OCI-LY1 (cell line): ENCODE measurements around the gene PTBP2.

Experiments
- H2AFZ ChIP-seq: fragments of 200-600 bp; sonication (generic), shearing (Covaris generic); 2 replicates; pipeline ENCODE4 v1.6.0; 2014; ENCODE audit warnings: antibody characterized with exemption, mild to moderate bottlenecking, low read length
- H3F3A ChIP-seq: fragments of 200-600 bp; sonication (generic), shearing (Covaris generic); 2 replicates; pipeline ENCODE4 v1.6.0; 2014; ENCODE audit warnings: mild to moderate bottlenecking, antibody characterized with exemption, low read length, moderate library complexity; ENCODE audit not compliant: insufficient read depth
- H3K27ac ChIP-seq: fragments of 200-600 bp; sonication (generic); 2 replicates; pipeline ENCODE4 v1.5.1; 2014; ENCODE audit warnings: low read length, mixed run types, mild to moderate bottlenecking, low read depth; ENCODE audit not compliant: poor library complexity, severe bottlenecking
- H3K27me3 ChIP-seq: fragments of 200-600 bp; sonication (generic); 2 replicates; pipeline ENCODE4 v1.6.0; 2014; ENCODE audit warnings: antibody characterized with exemption, mild to moderate bottlenecking, low read length, moderate library complexity; ENCODE audit not compliant: insufficient read depth
- H3K36me3 ChIP-seq: fragments of 200-600 bp; sonication (generic); 2 replicates; pipeline ENCODE4 v1.6.1; 2014; ENCODE audit warnings: mild to moderate bottlenecking, antibody characterized with exemption, low read length, moderate library complexity, mixed read lengths; ENCODE audit not compliant: insufficient read depth
- H3K4me1 ChIP-seq: fragments of 200-600 bp; sonication (generic); 2 replicates; pipeline ENCODE4 v1.5.1; 2014; ENCODE audit warnings: mild to moderate bottlenecking, low read length, moderate library complexity; ENCODE audit not compliant: insufficient read depth, severe bottlenecking
- H3K4me2 ChIP-seq: fragments of 200-600 bp; sonication (generic), shearing (Covaris generic); 2 replicates; pipeline ENCODE4 v1.6.1; 2014; ENCODE audit warnings: low read length
- H3K4me3 ChIP-seq: fragments of 200-600 bp; sonication (generic); 2 replicates; pipeline ENCODE4 v1.5.1; 2014; ENCODE audit warnings: low read length, low read depth, mild to moderate bottlenecking, mixed read lengths; ENCODE audit not compliant: poor library complexity, severe bottlenecking
- H3K79me2 ChIP-seq: fragments of 200-600 bp; shearing (Covaris generic); 2 replicates; pipeline ENCODE4 v1.6.1; 2016; ENCODE audit warnings: mixed run types, low read length, mixed read lengths; ENCODE audit not compliant: insufficient read depth
- H3K9ac ChIP-seq: fragments of 200-600 bp; sonication (generic), shearing (Covaris generic); 2 replicates; pipeline ENCODE4 v1.6.1; 2014; ENCODE audit warnings: mild to moderate bottlenecking, low read length, mixed read lengths
- H3K9me2 ChIP-seq: fragments of 200-600 bp; sonication (generic), shearing (Covaris generic); 2 replicates; pipeline ENCODE4 v1.6.1; 2014; ENCODE audit warnings: low read depth, mild to moderate bottlenecking, low read length, mixed read lengths
- H3K9me3 ChIP-seq: fragments of 200-600 bp; shearing (Covaris generic); 2 replicates; pipeline ENCODE4 v1.6.1; 2014; ENCODE audit warnings: low read length, mixed read lengths
- H4K20me1 ChIP-seq: fragments of 200-600 bp; sonication (generic), shearing (Covaris generic); 2 replicates; pipeline ENCODE4 v1.6.0; 2016; ENCODE audit warnings: mild to moderate bottlenecking, low read length; ENCODE audit not compliant: insufficient read depth
- EZH2 ChIP-seq: fragments of 200-600 bp; sonication (generic), shearing (Covaris generic); IDR thresholded peaks from 2 replicates; pipeline ENCODE4 v1.8.0; 2017; ENCODE audit warnings: borderline replicate concordance, mixed run types, mild to moderate bottlenecking, antibody characterized with exemption, low read length, moderate library complexity, mixed read lengths
- TF ChIP-seq, protein P1 (sequence below): fragments of 200-600 bp; sonication (generic), shearing (Covaris generic); IDR thresholded peaks from 2 replicates; pipeline ENCODE4 v1.5.1; 2017; ENCODE audit warnings: mild to moderate bottlenecking, antibody characterized with exemption, low read length, moderate library complexity, mixed read lengths

The PTBP2 gene

GRCh38 chr1:96771847-96772246 is 50.3 kb downstream of the PTBP2 start:
- H3K4me2 ChIP-seq: no peak overlapping the region
- no peaks in the 10 kb centered on the region for H3K9me3 ChIP-seq
- no peak overlapping the region for H3K4me3 ChIP-seq
- no peak overlapping the region for H2AFZ ChIP-seq
- H3K4me1 ChIP-seq: no peaks in the 10 kb centered on the region
- TF ChIP-seq, protein P1, sequence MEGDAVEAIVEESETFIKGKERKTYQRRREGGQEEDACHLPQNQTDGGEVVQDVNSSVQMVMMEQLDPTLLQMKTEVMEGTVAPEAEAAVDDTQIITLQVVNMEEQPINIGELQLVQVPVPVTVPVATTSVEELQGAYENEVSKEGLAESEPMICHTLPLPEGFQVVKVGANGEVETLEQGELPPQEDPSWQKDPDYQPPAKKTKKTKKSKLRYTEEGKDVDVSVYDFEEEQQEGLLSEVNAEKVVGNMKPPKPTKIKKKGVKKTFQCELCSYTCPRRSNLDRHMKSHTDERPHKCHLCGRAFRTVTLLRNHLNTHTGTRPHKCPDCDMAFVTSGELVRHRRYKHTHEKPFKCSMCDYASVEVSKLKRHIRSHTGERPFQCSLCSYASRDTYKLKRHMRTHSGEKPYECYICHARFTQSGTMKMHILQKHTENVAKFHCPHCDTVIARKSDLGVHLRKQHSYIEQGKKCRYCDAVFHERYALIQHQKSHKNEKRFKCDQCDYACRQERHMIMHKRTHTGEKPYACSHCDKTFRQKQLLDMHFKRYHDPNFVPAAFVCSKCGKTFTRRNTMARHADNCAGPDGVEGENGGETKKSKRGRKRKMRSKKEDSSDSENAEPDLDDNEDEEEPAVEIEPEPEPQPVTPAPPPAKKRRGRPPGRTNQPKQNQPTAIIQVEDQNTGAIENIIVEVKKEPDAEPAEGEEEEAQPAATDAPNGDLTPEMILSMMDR: no peak
- no peak for TF ChIP-seq EZH2
- no peaks in the 10 kb centered on the region for H4K20me1 ChIP-seq
- H3K27ac ChIP-seq: no peak overlapping the region
- no peaks in the 10 kb centered on the region for H3F3A ChIP-seq
- H3K79me2 ChIP-seq: peaks cover 4% of the 10 kb centered on the region; the same call in 1 of the 2 replicates
- H3K9me2 ChIP-seq: no peaks in the 10 kb centered on the region
- peaks cover 60% of the 10 kb centered on the region for H3K36me3 ChIP-seq
- H3K27me3 ChIP-seq: no peaks in the 10 kb centered on the region
- H3K9ac ChIP-seq: no peak overlapping the region

DNA sequence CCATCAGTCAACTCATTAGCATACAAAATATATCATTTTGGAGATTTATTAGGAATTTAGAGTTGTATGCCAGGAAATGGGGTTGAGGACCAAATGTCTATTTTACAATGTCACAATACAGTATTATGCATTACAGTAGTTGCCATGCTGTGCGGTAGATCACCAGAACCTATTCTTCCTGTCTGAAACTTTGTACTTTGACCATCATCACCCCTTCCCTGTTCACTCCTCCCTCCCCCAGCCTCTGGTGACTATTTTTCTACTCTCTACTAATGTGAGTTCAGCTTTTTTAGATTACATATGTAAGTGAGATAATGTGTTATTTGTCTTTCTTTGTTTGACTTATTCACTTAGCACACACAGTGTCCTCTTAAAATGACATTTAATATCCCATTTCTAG is 50.8 kb downstream of the PTBP2 start:
- Histone ChIP-seq H2AFZ (no peak overlapping the region), H3F3A (no peaks in the 10 kb centered on the region), H3K9ac (no peak overlapping the region), H3K27me3 (no peaks in the 10 kb centered on the region), H3K4me3 (no peak overlapping the region), H3K27ac (no peak overlapping the region), H3K9me2 (no peaks in the 10 kb centered on the region), H3K36me3 (peaks cover 60% of the 10 kb centered on the region), H3K79me2 (0 out of 2 replicates have a peak, but pooled peaks cover 4% of the 10 kb centered on the region), H3K9me3 (no peaks in the 10 kb centered on the region), H3K4me2 (no peak overlapping the region), H3K4me1 (no peaks in the 10 kb centered on the region), H4K20me1 (no peaks in the 10 kb centered on the region)
- no peak for TF ChIP-seq EZH2
- TF ChIP-seq, protein P1: no peak

- Histone ChIP-seq H3K4me2 (no peak overlapping the region), H3K9ac (no peak overlapping the region), H2AFZ (no peak overlapping the region), H3K9me3 (no peaks in the 10 kb centered on the region), H3K36me3 (peaks cover 58% of the 10 kb centered on the region), H3F3A (no peaks in the 10 kb centered on the region), H3K4me1 (no peaks in the 10 kb centered on the region), H3K27ac (no peak overlapping the region), H3K27me3 (no peaks in the 10 kb centered on the region), H4K20me1 (no peaks in the 10 kb centered on the region), H3K9me2 (no peaks in the 10 kb centered on the region), H3K79me2 (0 out of 2 replicates have a peak, but pooled peaks cover under 1% of the 10 kb centered on the region), H3K4me3 (no peak overlapping the region)
- TF ChIP-seq EZH2: no peak
- TF ChIP-seq, protein P1: no peak
These were observed 51.4 kb downstream of the PTBP2 start for GRCh38 chr1:96772972-96773371.
